SU-DHL-6 (cell line): ENCODE results near the gene SERINC3.
"Not testable (repeated sequence)": the region's sequence is repeated elsewhere in the genome, so short reads cannot be mapped to it uniquely, and the experiment has no call there.

Source experiments
- H2AFZ ChIP-seq: fragments of 200-600 bp; sonication (generic); 2 replicates; pipeline ENCODE4 v1.6.1; 2014; ENCODE audit warnings: low read depth, mild to moderate bottlenecking, moderate library complexity, mixed read lengths, antibody characterized with exemption, low read length; ENCODE audit not compliant: severe bottlenecking
- H3F3A ChIP-seq: fragments of 200-600 bp; shearing (Covaris generic); 2 replicates; pipeline ENCODE4 v1.6.0; 2016; ENCODE audit warnings: antibody characterized with exemption, mild to moderate bottlenecking; ENCODE audit not compliant: insufficient read depth
- H3K27ac ChIP-seq: fragments of 200-600 bp; sonication (generic); 2 replicates; pipeline ENCODE4 v1.5.1; 2016; ENCODE audit warnings: low read depth, mild to moderate bottlenecking, low read length, moderate library complexity, mixed read lengths
- H3K27me3 ChIP-seq: fragments of 200-600 bp; sonication (generic), shearing (Covaris generic); 2 replicates; pipeline ENCODE4 v1.6.0; 2014; ENCODE audit warnings: mild to moderate bottlenecking, low read length
- H3K36me3 ChIP-seq: fragments of 200-600 bp; sonication (generic); 2 replicates; pipeline ENCODE4 v1.6.1; 2014; ENCODE audit warnings: mild to moderate bottlenecking, low read length, mixed read lengths
- H3K4me2 ChIP-seq: fragments of 300-600, 200-600 bp; shearing (Covaris generic), sonication (generic); 2 replicates; pipeline ENCODE4 v1.6.0; 2014; ENCODE audit warnings: low read length, low read depth, mild to moderate bottlenecking; ENCODE audit not compliant: poor library complexity, severe bottlenecking
- H3K4me3 ChIP-seq: fragments of 200-600 bp; sonication (generic); 2 replicates; pipeline ENCODE4 v1.5.1; 2014; ENCODE audit warnings: antibody characterized with exemption, low read length, mild to moderate bottlenecking, mixed read lengths; ENCODE audit not compliant: insufficient read depth, poor library complexity, severe bottlenecking
- H3K79me2 ChIP-seq: fragments of 200-600 bp; sonication (generic); 2 replicates; pipeline ENCODE4 v1.6.1; 2014; ENCODE audit warnings: mild to moderate bottlenecking, low read length, moderate library complexity; ENCODE audit not compliant: insufficient read depth
- H3K9ac ChIP-seq: fragments of 200-600 bp; sonication (generic); 2 replicates; pipeline ENCODE4 v1.7.0; 2014; ENCODE audit warnings: mild to moderate bottlenecking, low read length
- H3K9me2 ChIP-seq: fragments of 200-600 bp; sonication (generic); replicated peaks from 2 replicates; pipeline ENCODE4 v1.6.1; 2014; ENCODE audit warnings: low read length; ENCODE audit not compliant: insufficient read depth
- H3K9me3 ChIP-seq: fragments of 200-600 bp; sonication (generic); 2 replicates; pipeline ENCODE4 v1.6.1; 2014; ENCODE audit warnings: low read length, mixed read lengths; ENCODE audit not compliant: insufficient read depth
- H4K20me1 ChIP-seq: fragments of 200-600 bp; sonication (generic); 2 replicates; pipeline ENCODE4 v1.6.1; 2014; ENCODE audit warnings: low read depth, mild to moderate bottlenecking, antibody characterized with exemption, low read length, moderate library complexity, mixed read lengths
- EZH2phosphoT487 ChIP-seq: fragments of 200-600 bp; sonication (generic), shearing (Covaris generic); conservative IDR thresholded peaks from 2 replicates; pipeline ENCODE4 v1.6.1; 2018; ENCODE audit warnings: mild to moderate bottlenecking, antibody characterized with exemption, low read length, moderate library complexity, mixed read lengths
- TF ChIP-seq, protein P1 (sequence below): fragments of 200-600 bp; sonication (generic); IDR thresholded peaks from one replicate; pipeline ENCODE4 v1.5.1; 2017; ENCODE audit warnings: antibody characterized with exemption, mild to moderate bottlenecking, low read length, moderate library complexity; ENCODE audit not compliant: insufficient read depth, poor library complexity, severe bottlenecking

SERINC3 gene

DNA sequence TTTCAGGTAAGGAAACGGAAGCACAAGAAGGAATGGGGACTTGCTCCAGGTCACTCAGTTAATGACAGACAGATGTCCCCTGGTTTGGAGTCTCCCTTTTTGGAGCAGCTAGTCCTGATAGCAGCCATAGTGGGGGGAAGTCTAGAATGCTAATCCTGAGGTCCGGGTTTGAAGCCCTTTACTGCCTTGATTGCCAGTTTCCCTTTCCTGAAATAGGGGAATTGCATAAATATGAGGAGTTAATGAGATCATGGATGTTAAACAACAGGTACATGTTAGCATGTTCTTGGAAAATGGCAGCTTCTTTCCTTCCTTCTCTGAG, 46.5 kb downstream of the SERINC3 start:
- no peak for TF ChIP-seq EZH2phosphoT487
- TF ChIP-seq, protein P1, sequence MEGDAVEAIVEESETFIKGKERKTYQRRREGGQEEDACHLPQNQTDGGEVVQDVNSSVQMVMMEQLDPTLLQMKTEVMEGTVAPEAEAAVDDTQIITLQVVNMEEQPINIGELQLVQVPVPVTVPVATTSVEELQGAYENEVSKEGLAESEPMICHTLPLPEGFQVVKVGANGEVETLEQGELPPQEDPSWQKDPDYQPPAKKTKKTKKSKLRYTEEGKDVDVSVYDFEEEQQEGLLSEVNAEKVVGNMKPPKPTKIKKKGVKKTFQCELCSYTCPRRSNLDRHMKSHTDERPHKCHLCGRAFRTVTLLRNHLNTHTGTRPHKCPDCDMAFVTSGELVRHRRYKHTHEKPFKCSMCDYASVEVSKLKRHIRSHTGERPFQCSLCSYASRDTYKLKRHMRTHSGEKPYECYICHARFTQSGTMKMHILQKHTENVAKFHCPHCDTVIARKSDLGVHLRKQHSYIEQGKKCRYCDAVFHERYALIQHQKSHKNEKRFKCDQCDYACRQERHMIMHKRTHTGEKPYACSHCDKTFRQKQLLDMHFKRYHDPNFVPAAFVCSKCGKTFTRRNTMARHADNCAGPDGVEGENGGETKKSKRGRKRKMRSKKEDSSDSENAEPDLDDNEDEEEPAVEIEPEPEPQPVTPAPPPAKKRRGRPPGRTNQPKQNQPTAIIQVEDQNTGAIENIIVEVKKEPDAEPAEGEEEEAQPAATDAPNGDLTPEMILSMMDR = no peak
- Histone ChIP-seq H3K9ac (peak overlapping the region; percentile 81), H4K20me1 (no peaks in the 10 kb centered on the region), H3K27me3 (no peaks in the 10 kb centered on the region), H3K9me3 (no peaks in the 10 kb centered on the region), H3K4me3 (peak overlapping the region; percentile 70), H3K79me2 (peaks cover 18% of the 10 kb centered on the region), H3K36me3 (no peaks in the 10 kb centered on the region), H3K27ac (no peak overlapping the region), H3F3A (no peaks in the 10 kb centered on the region), H3K9me2 (no peaks in the 10 kb centered on the region), H3K4me2 (peak overlapping the region; percentile 72), H2AFZ (peak overlapping the region; percentile 69)

DNA sequence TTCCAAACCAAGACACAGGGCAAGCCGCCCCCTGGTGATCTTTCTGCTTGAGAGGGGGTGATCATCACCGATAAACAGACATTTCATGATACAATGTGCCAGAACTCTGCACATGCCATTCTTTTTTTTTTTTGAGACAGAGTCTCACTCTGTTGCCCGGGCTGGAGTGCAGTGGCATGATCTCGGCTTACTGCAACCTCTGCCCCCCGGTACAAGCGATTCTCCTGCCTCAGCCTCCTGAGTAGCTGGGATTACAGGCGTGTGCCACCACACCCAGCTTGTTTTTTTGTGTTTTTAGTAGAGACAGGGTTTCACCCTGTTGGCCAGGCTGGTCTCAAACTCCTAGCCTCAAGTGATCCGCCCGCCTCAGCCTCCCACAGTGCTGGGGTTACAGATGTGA, 49.6 kb downstream of the SERINC3 start:
- H3K36me3 ChIP-seq, H4K20me1 ChIP-seq, H3K9me3 ChIP-seq, H3K27ac ChIP-seq, H3K4me3 ChIP-seq, H3K27me3 ChIP-seq, H3K4me2 ChIP-seq, H3K9me2 ChIP-seq, H2AFZ ChIP-seq, H3K9ac ChIP-seq, H3F3A ChIP-seq: not testable (repeated sequence)
- peaks cover 14% of the 10 kb centered on the region for H3K79me2 ChIP-seq

DNA sequence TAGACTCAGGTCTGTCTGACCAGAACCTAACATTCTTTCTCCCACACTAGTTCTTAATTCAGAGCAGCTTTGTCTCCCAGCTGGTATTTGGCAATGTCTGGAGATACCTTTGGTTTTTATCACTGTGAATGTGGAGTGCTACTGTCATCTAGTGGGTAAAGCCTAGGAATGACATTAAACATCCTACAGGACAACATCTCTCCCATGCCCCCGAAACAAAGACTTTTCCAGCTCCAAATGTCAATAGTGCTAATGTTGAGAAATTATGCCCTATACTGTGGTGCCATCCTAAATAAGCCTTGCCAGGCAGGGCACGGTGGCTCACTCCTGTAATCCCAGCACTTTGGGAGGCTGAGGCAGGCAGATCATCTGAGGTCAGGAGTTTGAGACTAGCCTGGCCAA, 50.4 kb downstream of the SERINC3 start:
- no peaks in the 10 kb centered on the region for H3K9me3 ChIP-seq
- no peak overlapping the region for H3K4me2 ChIP-seq
- H3K36me3 ChIP-seq = no peaks in the 10 kb centered on the region
- no peaks in the 10 kb centered on the region for H3K27me3 ChIP-seq
- H3K9me2 ChIP-seq = no peaks in the 10 kb centered on the region
- no peak overlapping the region for H3K27ac ChIP-seq
- peaks cover 6% of the 10 kb centered on the region for H3K79me2 ChIP-seq
- no peaks in the 10 kb centered on the region for H3F3A ChIP-seq
- H3K4me3 ChIP-seq = no peak overlapping the region
- H2AFZ ChIP-seq = no peak overlapping the region
- H4K20me1 ChIP-seq = no peaks in the 10 kb centered on the region
- TF ChIP-seq EZH2phosphoT487 = no peak
- TF ChIP-seq, protein P1 = no peak
- H3K9ac ChIP-seq = no peak overlapping the region

DNA sequence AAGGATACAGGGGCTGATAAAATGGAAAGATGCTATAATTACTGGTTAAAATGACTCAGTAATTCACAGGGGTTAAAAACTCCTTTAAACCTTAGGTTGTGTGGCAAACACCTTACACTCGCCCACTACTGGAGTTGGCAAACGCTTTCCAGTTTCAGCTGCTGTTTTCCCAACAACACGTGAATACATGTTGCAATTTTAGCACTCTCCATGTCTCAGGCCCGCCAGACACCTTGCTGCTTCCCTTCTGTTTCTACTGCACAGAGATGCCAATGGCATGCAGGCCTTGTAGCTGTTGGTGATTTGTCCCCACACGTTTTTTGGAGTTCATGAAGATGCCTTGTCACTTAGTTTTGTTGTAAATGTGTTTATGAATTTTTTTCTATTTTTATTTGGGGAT, 51.5 kb downstream of the SERINC3 start:
- H3K79me2 ChIP-seq = no peaks in the 10 kb centered on the region
- no peaks in the 10 kb centered on the region for H3K9me3 ChIP-seq
- no peak overlapping the region for H3K27ac ChIP-seq
- H3K9ac ChIP-seq = no peak overlapping the region
- no peak overlapping the region for H3K4me3 ChIP-seq
- no peaks in the 10 kb centered on the region for H4K20me1 ChIP-seq
- no peak overlapping the region for H3K4me2 ChIP-seq
- no peaks in the 10 kb centered on the region for H3K9me2 ChIP-seq
- TF ChIP-seq, protein P1 = no peak
- no peak for TF ChIP-seq EZH2phosphoT487
- H3K27me3 ChIP-seq = no peaks in the 10 kb centered on the region
- no peak overlapping the region for H2AFZ ChIP-seq
- no peaks in the 10 kb centered on the region for H3K36me3 ChIP-seq
- no peaks in the 10 kb centered on the region for H3F3A ChIP-seq
